IPS-18c (cell line): ENCODE measurements around the gene KTN1.

Source experiments
- H3K4me3 ChIP-seq: 2 replicates; pipeline ENCODE4 v1.7.0; 2013; ENCODE audit warnings: low read depth, mild to moderate bottlenecking, low read length, moderate library complexity; ENCODE audit not compliant: insufficient read depth
- H3K9me3 ChIP-seq: one replicate; pipeline ENCODE4 v1.6.1; 2013; ENCODE audit warnings: mild to moderate bottlenecking, low read length, moderate library complexity; ENCODE audit not compliant: control insufficient read depth, insufficient read depth

The KTN1 gene

GRCh38 chr14:55556929-55557623 is 22.9 kb upstream of the KTN1 start:
- no peaks in the 10 kb centered on the region for H3K9me3 ChIP-seq
- H3K4me3 ChIP-seq = no peak overlapping the region

DNA sequence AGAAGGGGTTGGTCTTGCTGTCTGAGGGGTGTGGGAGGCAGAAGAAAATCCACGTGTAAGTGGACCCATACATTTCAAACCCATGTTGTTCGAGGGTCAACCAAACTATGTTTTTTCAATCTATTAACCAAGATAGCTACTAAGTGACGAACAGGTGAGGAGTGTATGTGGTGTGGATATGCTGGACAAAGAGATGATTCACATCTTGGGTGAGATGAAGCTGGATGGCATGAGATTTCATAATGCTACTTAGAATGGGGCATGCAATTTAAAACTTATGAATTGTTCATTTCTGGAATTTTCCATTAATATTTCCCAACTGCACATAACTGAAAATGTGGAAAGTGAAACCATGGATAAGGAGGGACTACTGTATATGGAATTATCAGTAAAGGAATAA is 17.9 kb upstream of the KTN1 start:
- H3K9me3 ChIP-seq = no peaks in the 10 kb centered on the region
- no peak overlapping the region for H3K4me3 ChIP-seq

GRCh38 chr14:55568618-55569017 is 11.4 kb upstream of the KTN1 start:
- Histone ChIP-seq H3K9me3 (no peaks in the 10 kb centered on the region), H3K4me3 (no peak overlapping the region)

DNA sequence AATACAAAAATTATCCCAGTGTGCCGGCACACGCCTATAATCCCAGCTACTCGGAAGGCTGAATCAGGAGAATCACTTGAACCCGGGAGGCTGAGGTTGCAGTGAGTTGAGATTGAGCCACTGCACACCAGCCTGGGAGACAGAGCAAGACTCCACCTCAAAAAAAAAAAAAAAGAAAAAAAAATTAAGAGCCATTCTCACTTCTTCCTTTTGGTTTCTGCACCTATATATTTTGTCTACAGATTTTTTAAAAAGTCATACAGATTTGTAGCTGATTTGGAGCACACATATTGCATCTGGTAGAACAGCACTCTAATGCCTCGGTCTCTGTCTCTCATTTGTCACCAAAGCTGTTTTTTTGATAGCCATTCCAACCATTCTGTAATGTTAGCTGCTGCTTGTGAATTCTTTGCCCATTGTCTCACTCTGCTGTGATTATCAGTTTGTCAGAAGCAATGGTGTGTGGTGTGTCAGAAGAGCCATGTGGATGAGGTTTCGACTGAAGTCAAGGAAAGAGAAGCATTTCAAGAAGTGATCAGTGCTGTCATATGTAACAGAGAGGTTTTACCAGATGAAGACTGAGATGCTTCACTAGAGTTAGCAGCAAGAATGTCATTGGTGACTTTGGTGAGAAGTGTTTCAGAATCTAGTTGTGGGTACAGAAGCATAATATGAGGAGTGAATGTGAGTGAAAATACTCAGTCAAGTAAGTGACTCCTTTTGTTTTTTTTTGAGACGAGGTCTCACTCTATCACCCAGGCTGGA is 8.7 kb upstream of the KTN1 start:
- Histone ChIP-seq H3K4me3 (no peak overlapping the region), H3K9me3 (no peaks in the 10 kb centered on the region)

DNA sequence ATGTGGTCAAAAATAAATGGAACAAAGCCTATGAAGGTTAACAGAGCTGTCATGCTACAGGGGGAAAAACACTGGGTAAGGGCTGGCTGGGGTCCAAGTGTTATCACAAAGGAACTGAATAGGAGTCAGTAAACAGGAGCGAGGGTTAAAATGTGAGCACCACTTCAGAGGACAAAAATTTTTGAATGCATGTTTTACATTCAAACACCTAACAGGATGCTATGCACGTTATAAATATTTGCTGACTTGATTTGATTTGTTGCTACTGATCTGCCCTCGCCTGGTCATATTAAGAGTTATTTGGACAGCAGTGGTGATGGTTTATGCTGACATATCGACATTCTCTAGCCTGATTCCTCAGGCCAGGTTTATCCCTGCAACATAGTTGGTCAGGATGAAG is 7.4 kb upstream of the KTN1 start:
- no peaks in the 10 kb centered on the region for H3K9me3 ChIP-seq
- no peak overlapping the region for H3K4me3 ChIP-seq

DNA sequence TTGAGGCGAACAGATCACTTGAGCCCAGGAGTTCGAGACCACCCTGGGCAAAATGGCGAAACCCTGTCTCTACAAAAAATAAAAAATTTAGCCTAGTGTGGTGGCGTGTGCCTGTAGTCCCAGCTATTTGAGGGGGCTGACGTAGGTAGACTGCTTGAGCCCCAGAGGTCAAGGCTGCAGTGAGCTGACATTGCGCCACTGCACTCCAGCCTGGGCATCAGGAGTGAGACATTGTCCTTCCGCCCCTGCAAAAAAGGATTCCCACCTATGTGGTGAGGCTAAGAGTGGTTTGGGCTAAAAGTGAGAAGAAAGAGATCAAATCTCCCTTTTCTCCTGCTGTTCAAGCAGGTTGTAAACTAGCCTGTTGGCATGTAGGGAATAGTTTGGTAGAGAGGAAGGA is 5.0 kb upstream of the KTN1 start:
- H3K4me3 ChIP-seq = no peak overlapping the region
- H3K9me3 ChIP-seq = no peaks in the 10 kb centered on the region

GRCh38 chr14:55577229-55577628 is 2.8 kb upstream of the KTN1 start:
- no peak overlapping the region for H3K4me3 ChIP-seq
- no peaks in the 10 kb centered on the region for H3K9me3 ChIP-seq

- H3K9me3 ChIP-seq = no peaks in the 10 kb centered on the region
- H3K4me3 ChIP-seq = no peak overlapping the region
These were observed 1.5 kb upstream of the KTN1 start for GRCh38 chr14:55578511-55578910.

DNA sequence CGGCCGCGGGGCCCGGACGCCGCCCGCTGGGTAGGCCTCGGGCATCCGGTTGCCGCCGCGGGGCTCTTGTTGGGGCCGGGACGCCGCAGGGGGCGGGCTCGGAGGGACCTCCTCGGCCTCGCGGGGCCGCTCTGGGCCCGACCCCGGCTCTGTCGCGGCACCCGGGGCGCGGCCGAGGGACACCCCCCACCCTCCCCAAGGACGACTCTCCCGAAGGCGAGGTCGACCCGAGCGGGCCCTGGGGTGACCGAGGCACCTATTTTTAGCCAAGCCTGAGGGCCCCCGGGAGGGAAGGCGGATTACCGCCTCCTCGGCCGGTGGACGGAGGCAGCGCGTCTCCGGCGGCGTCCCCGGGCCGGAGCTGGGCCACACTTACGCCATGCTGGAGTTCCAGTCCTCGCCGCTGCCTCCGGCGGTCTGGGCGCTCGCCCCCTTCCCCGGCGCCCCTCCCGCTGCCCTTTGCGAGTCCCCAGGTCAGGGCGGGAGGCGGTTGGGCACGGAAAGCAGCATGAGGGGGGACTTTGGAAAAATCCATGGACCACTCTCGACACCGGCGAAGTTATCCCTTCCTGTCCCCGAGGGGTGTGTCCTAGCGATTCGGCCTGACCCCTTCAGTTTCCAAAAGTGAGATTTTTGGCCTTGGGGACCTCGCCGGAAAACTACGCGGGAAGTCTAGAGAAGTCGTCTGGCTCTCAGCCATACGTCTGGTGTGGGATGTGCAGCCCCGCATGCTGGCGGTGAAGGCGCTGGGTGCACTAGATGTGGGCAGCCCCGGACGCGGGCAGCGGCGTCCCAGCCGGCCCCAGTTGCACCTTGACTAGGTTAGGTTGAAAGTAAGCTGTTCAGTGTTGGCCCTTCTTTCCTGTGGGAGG is 699 bp downstream of the KTN1 start:
- no peaks in the 10 kb centered on the region for H3K9me3 ChIP-seq
- H3K4me3 ChIP-seq = peak overlapping the region; percentile 86

DNA sequence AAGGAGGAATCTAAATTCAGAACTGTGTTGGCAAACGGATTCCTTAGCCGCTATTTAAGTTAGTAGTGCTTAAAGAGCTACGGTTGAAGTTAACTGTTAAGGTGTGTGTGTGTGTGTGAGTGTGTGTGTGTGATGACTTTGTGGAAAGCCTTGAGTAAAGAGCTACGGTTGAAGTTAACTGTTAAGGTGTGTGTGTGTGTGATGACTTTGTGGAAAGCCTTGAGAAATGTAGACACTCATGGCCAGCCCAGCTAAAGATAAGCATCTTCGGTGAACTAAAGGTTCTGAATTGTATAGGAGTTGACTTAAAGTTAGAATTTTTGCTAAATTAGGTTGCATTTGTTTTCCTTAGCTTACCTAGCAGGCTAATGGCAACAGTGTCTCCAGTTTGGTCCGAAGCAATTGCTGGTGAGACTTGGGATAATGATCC is 1.4 kb downstream of the KTN1 start:
- H3K4me3 ChIP-seq = peak overlapping the region; percentile 86
- no peaks in the 10 kb centered on the region for H3K9me3 ChIP-seq

GRCh38 chr14:55582746-55583145 is 2.7 kb downstream of the KTN1 start:
- H3K9me3 ChIP-seq = no peaks in the 10 kb centered on the region
- H3K4me3 ChIP-seq = no peak overlapping the region

DNA sequence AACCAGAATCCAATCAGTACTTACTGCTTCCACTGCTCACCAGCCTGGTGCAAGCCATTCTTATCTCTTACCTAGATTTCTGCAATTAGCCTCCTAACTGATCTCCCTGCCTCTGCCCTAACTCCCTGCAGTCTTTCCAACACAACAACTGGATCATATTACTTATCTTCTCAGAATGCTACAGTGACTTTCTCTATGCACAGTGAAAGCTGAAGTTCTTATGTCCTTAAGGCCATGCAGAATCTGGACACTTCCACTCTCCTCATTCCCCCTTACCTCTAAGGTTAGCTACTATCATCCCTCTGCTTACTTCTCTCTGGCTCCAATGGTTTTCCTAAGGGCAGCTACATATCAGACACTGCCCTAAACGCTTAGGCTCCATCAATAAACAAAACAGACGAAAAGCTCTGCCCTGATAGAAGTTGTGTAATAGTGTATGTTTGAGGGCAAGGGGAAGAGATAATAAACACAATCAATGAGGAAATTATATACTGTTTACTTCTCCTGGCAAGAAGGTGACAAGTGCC is 4.0 kb downstream of the KTN1 start:
- no peak overlapping the region for H3K4me3 ChIP-seq

DNA sequence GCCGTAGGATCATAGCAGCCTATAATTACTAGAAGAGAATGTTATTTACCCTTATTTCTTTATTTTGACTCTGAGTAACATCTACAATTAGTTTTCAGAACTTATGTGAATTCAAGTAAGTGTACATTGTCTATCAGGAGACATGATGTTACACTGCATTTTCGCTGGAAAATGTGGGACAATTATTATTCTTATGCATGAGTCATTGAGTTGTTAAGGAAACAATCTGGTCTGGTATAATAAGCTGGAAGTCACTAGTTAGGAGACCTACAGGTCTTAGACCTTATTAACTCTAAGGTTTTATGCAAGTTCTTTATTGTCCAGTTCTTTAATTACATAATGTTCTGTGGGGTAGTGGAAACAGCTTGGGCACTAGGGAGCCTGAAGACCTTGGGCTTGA is 5.8 kb downstream of the KTN1 start:
- Histone ChIP-seq H3K9me3 (no peaks in the 10 kb centered on the region), H3K4me3 (no peak overlapping the region)

More for the DNA sequence above, 4.0 kb downstream of the KTN1 start:
- H3K9me3 ChIP-seq = no peaks in the 10 kb centered on the region

GRCh38 chr14:55586411-55586810 is 6.4 kb downstream of the KTN1 start:
- H3K9me3 ChIP-seq = no peaks in the 10 kb centered on the region
- no peak overlapping the region for H3K4me3 ChIP-seq

- no peak overlapping the region for H3K4me3 ChIP-seq
These were observed 7.8 kb downstream of the KTN1 start for GRCh38 chr14:55587847-55588246.

GRCh38 chr14:55588259-55588699 is 8.3 kb downstream of the KTN1 start:
- Histone ChIP-seq H3K9me3 (no peaks in the 10 kb centered on the region), H3K4me3 (no peak overlapping the region)

More at GRCh38 chr14:55587847-55588246, 7.8 kb downstream of the KTN1 start:
- H3K9me3 ChIP-seq = no peaks in the 10 kb centered on the region

- H3K9me3 ChIP-seq = no peaks in the 10 kb centered on the region
- H3K4me3 ChIP-seq = no peak overlapping the region
These were observed 9.2 kb downstream of the KTN1 start for GRCh38 chr14:55589171-55589570.
